SH-SY5Y (cell line): ENCODE measurements around the gene CXCL14.

Experiments
- GATA2 ChIP-seq: IDR thresholded peaks from 2 replicates; pipeline ENCODE4 v1.6.1; 2011; ENCODE audit warnings: mild to moderate bottlenecking, low read depth, low read length
- GATA3 ChIP-seq: IDR thresholded peaks from 2 replicates; pipeline ENCODE4 v1.6.1; 2011; ENCODE audit warnings: low read depth, mild to moderate bottlenecking, low read length, moderate library complexity

DNA sequence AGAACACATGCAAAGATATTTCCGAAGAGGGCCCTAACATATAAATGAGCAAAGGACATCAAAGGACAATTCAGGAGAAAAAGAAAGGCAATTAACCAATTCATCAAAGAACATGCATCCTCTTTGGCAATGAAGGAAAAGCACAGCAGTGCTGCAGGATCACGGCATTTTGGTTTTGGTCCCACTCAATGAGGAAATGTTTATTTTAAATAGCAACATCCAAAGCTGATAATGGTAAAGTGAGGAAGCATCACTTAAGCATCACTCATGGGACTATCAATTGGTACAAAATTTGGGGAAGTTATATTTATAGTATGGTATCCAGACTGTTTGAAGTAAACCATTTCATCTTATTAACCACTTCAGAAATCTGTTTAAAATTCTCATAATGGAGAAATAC lies 5.5 kb upstream of the CXCL14 start:
- TF ChIP-seq GATA2 (no peak), GATA3 (no peak)
